Left kidney (tissue), 2 donors: ENCODE measurements around the gene ZNF407. TPM values are rescaled to one million over a fixed set of nuclear protein-coding genes. Genes with fewer than 3 reads are reported as not detected.

ENCODE experiments used
- DNase-seq: peaks from one replicate; pipeline ENCODE4 v3.0.0-alpha.2; 2013
- polyA plus RNA-seq: library from polyadenylated mRNA; unstranded; fragments of 120-200 nt; gene quantifications from one replicate; pipeline ENCODE4 v1.2.1, GENCODE V29; 2013; ENCODE audit not compliant: insufficient read length

The ZNF407 gene
- polyA plus RNA-seq, 1 donor, result 11.4 TPM

- DNase-seq, result no peak
Observed at GRCh38 chr18:74626049-74626874, 28.6 kb downstream of the ZNF407 start.

GRCh38 chr18:74630804-74631203 is 33.1 kb downstream of the ZNF407 start:
- no peak for DNase-seq

GRCh38 chr18:74631212-74631611 is 33.5 kb downstream of the ZNF407 start:
- DNase-seq, result no peak

GRCh38 chr18:74631623-74632350 is 34.1 kb downstream of the ZNF407 start:
- no peak for DNase-seq

- DNase-seq, result no peak
Observed at GRCh38 chr18:74632351-74632679, 34.6 kb downstream of the ZNF407 start.

- DNase-seq, result no peak
Observed at GRCh38 chr18:74632856-74633255, 35.2 kb downstream of the ZNF407 start.

- no peak for DNase-seq
Observed at GRCh38 chr18:74633652-74634352, 36.1 kb downstream of the ZNF407 start.

GRCh38 chr18:74635224-74635975 is 37.7 kb downstream of the ZNF407 start:
- peak; percentile 42 for DNase-seq

- DNase-seq, result no peak
Observed at GRCh38 chr18:74637070-74637469, 39.4 kb downstream of the ZNF407 start.

GRCh38 chr18:74638210-74638609 is 40.5 kb downstream of the ZNF407 start:
- no peak for DNase-seq

- no peak for DNase-seq
Observed at GRCh38 chr18:74644713-74645112, 47.0 kb downstream of the ZNF407 start.

- DNase-seq, result no peak
Observed at GRCh38 chr18:74645679-74646078, 48.0 kb downstream of the ZNF407 start.

- no peak for DNase-seq
Observed at GRCh38 chr18:74651327-74652128, 53.9 kb downstream of the ZNF407 start.

- peak; percentile 29 for DNase-seq
Observed at GRCh38 chr18:74652392-74652988, 54.8 kb downstream of the ZNF407 start.

GRCh38 chr18:74654638-74655037 is 57.0 kb downstream of the ZNF407 start:
- no peak for DNase-seq

- no peak for DNase-seq
Observed at GRCh38 chr18:74661008-74661407, 63.3 kb downstream of the ZNF407 start.

- DNase-seq, result no peak
Observed at GRCh38 chr18:74661691-74662090, 64.0 kb downstream of the ZNF407 start.

GRCh38 chr18:74662622-74663021 is 65.0 kb downstream of the ZNF407 start:
- no peak for DNase-seq

- no peak for DNase-seq
Observed at GRCh38 chr18:74665346-74665745, 67.7 kb downstream of the ZNF407 start.

- DNase-seq, result no peak
Observed at GRCh38 chr18:74665905-74666304, 68.2 kb downstream of the ZNF407 start.
